ENCODE measurements around the gene CCER1. TPM values are rescaled to one million over a fixed set of nuclear protein-coding genes. Genes with fewer than 3 reads are reported as not detected.

Gene CCER1
- total RNA-seq: not detected in 2 replicates

- Histone ChIP-seq H3K27me3 (ENCODE audit: control insufficient read depth, insufficient read depth, low read length) (no peaks in the 10 kb centered on the region), H3K36me3 (ENCODE audit: control insufficient read depth, insufficient read depth, low read length) (no peaks in the 10 kb centered on the region), H3K4me3 (ENCODE audit: low read depth, low read length) (no peak within 1 kb of the TSS)
- no peak for DNase-seq (ENCODE audit: low read depth)
- FAIRE-seq: no peak
- no peak for TF ChIP-seq CTCF (IDR thresholded peaks at IDR 0.05; ENCODE audit: insufficient read depth, low read length, severe bottlenecking)
These were observed at the start of gene CCER1 for GRCh38 chr12:90954921-90955320. Gene CCER1 (minus strand): TSS chr12:90955176. CDS start chr12:90954742, 434 bp downstream.

- H3K4me3 ChIP-seq (ENCODE audit: low read depth, low read length): no peak overlapping the region
- DNase-seq (ENCODE audit: low read depth): no peak
- peaks cover 2% of the 10 kb centered on the region for H3K27me3 ChIP-seq (ENCODE audit: control insufficient read depth, insufficient read depth, low read length)
- FAIRE-seq: no peak
- no peak for TF ChIP-seq CTCF (IDR thresholded peaks at IDR 0.05; ENCODE audit: insufficient read depth, low read length, severe bottlenecking)
- no peaks in the 10 kb centered on the region for H3K36me3 ChIP-seq (ENCODE audit: control insufficient read depth, insufficient read depth, low read length)
These were observed 48.8 kb upstream of the CCER1 start for GRCh38 chr12:91003737-91004136.

- Histone ChIP-seq H3K36me3 (ENCODE audit: control insufficient read depth, insufficient read depth, low read length) (no peaks in the 10 kb centered on the region), H3K4me3 (ENCODE audit: low read depth, low read length) (no peak overlapping the region), H3K27me3 (ENCODE audit: control insufficient read depth, insufficient read depth, low read length) (no peaks in the 10 kb centered on the region)
- FAIRE-seq: no peak
- no peak for TF ChIP-seq CTCF (IDR thresholded peaks at IDR 0.05; ENCODE audit: insufficient read depth, low read length, severe bottlenecking)
- DNase-seq (ENCODE audit: low read depth): peak; percentile 41
These were observed 46.3 kb upstream of the CCER1 start for GRCh38 chr12:91001306-91001705.

- no peaks in the 10 kb centered on the region for H3K27me3 ChIP-seq (ENCODE audit: control insufficient read depth, insufficient read depth, low read length)
- peak; percentile 65 for DNase-seq (ENCODE audit: low read depth)
- no peak overlapping the region for H3K4me3 ChIP-seq (ENCODE audit: low read depth, low read length)
- TF ChIP-seq CTCF (IDR thresholded peaks at IDR 0.05; ENCODE audit: insufficient read depth, low read length, severe bottlenecking): no peak
- no peak for FAIRE-seq
- no peaks in the 10 kb centered on the region for H3K36me3 ChIP-seq (ENCODE audit: control insufficient read depth, insufficient read depth, low read length)
These were observed 45.0 kb upstream of the CCER1 start for GRCh38 chr12:90999966-91000365.

GRCh38 chr12:90999527-90999926 is 44.6 kb upstream of the CCER1 start:
- DNase-seq (ENCODE audit: low read depth) (peak; percentile 51), FAIRE-seq (no peak)
- TF ChIP-seq CTCF (IDR thresholded peaks at IDR 0.05; ENCODE audit: insufficient read depth, low read length, severe bottlenecking): no peak
- no peaks in the 10 kb centered on the region for H3K36me3 ChIP-seq (ENCODE audit: control insufficient read depth, insufficient read depth, low read length)
- H3K4me3 ChIP-seq (ENCODE audit: low read depth, low read length): no peak overlapping the region
- H3K27me3 ChIP-seq (ENCODE audit: control insufficient read depth, insufficient read depth, low read length): no peaks in the 10 kb centered on the region

- H3K27me3 ChIP-seq (ENCODE audit: control insufficient read depth, insufficient read depth, low read length): no peaks in the 10 kb centered on the region
- no peak for FAIRE-seq
- no peak for TF ChIP-seq CTCF (IDR thresholded peaks at IDR 0.05; ENCODE audit: insufficient read depth, low read length, severe bottlenecking)
These were observed 40.0 kb upstream of the CCER1 start for GRCh38 chr12:90995010-90995409.

More at GRCh38 chr12:90995010-90995409, 40.0 kb upstream of the CCER1 start:
- Histone ChIP-seq H3K4me3 (ENCODE audit: low read depth, low read length) (no peak overlapping the region), H3K36me3 (ENCODE audit: control insufficient read depth, insufficient read depth, low read length) (no peaks in the 10 kb centered on the region)
- peak; percentile 25 for DNase-seq (ENCODE audit: low read depth)

All from bronchial epithelial cell (primary cell).